ENCODE results near the gene TRIM33. TPM values are rescaled to one million over a fixed set of nuclear protein-coding genes. Genes with fewer than 3 reads are reported as not detected.
A peak's percentile ranks its signal among the peaks of the same experiment; 100 is the strongest.

Gene TRIM33
- total and polyA plus RNA-seq, 4 experiments from 2014 or later = 26.8 to 54.4 (median 42.1) TPM

DNA sequence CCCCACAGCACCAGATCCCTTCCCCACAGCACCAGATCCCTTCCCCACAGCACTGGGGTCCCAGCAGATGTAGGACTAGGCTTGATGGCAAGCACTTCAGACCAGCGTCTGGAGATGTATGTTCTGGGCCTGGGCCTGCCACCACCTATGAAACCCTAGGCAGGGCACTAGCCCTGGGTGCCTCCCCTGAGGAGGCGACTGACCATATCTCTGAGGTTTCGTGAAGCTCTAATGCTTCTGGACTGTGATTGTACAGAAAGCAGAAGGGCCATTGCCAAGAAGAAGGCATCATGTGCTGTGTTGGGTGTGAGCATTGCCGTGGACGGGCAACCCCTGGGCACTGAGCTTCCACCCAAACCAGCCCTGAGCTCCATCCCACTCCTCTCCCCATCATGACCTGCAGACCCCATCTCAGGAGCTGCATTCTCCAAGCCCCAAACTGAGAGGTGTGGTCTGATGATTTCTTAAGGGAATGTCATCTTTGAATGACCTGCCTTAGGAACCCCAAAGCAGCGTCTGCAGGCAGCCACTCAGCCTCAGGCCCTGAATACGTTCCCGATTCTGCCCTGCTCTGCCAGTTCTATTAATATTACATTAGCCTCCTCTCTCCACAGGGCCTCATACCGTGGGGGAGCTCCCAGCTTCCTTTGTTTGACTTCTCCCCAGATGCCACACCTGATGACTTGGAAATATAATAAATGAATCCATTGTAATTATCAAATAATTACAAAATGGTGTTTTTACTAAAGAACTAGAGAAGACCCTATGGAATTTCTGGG, 163.4 kb downstream of the TRIM33 start:
- intact Hi-C loops (cut with micrococcal nuclease) = loop anchor here (2.0 to 10.0 kb wide), 6 partner anchors 45 to 955 kb away; partner anchors contain the start of genes BCAS2, MAGI3 and OLFML3
- Histone ChIP-seq H3K4me1 (ENCODE audit: insufficient read depth, low read length) (peaks cover 35% of the 10 kb centered on the region), H3K36me3 (ENCODE audit: insufficient read depth, low read length) (no peaks in the 10 kb centered on the region), H3K4me3 (ENCODE audit: low read length in 2 of 2) (no peak overlapping the region), H3K27ac (ENCODE audit: low read depth, low read length) (no peak overlapping the region), H3K9me3 (ENCODE audit: control insufficient read depth in 1 of 2, low read length in 2 of 2) (no peaks in the 10 kb centered on the region), H3K27me3 (ENCODE audit: insufficient read depth, low read length) (no peaks in the 10 kb centered on the region)
- peaks cover 11 to 40% (median 27%) of the 10 kb centered on the region in 4 donors for H3K4me1 Mint-ChIP-seq
- DNase-seq = no peak
- H3K27me3 Mint-ChIP-seq = no peaks in the 10 kb centered on the region
- no peak overlapping the region for H3K4me3 Mint-ChIP-seq
- CTCF ChIA-PET (ENCODE audit: partially characterized antibody) = interaction anchor here (0.6 to 6.5 kb wide), 49 partner anchors 7 to 1246 kb away, joined by 3 to 69 read pairs (median 4); partner anchors contain the start of gene DENND2C
- H3K9me3 Mint-ChIP-seq = no peaks in the 10 kb centered on the region
- peak overlapping the region in 2 of 7 donors; percentile 49 to 81 for H3K27ac Mint-ChIP-seq
- no peaks in the 10 kb centered on the region for H3K36me3 Mint-ChIP-seq
- POLR2A ChIA-PET (ENCODE audit: partially characterized antibody) = interaction anchor here (0.9 to 1.7 kb wide), 3 partner anchors 17 to 322 kb away, joined by 3 to 6 read pairs (median 4); partner anchors contain the start of gene DENND2C

GRCh38 chr1:114346480-114347029, 164.4 kb downstream of the TRIM33 start:
- Histone ChIP-seq H3K27me3 (ENCODE audit: insufficient read depth, low read length) (no peaks in the 10 kb centered on the region), H3K9me3 (ENCODE audit: control insufficient read depth in 1 of 2, low read length in 2 of 2) (no peaks in the 10 kb centered on the region), H3K27ac (ENCODE audit: low read depth, low read length) (no peak overlapping the region), H3K36me3 (ENCODE audit: insufficient read depth, low read length) (no peaks in the 10 kb centered on the region), H3K4me3 (ENCODE audit: low read length in 2 of 2) (peak overlapping the region; percentile 54 to 71), H3K4me1 (ENCODE audit: insufficient read depth, low read length) (peaks cover 46% of the 10 kb centered on the region)
- intact Hi-C loops (cut with micrococcal nuclease) = loop anchor here (1.0 to 10.0 kb wide), 12 partner anchors 46 to 954 kb away; partner anchors contain the start of genes BCAS2, DENND2C, MAGI3 and NRAS
- ChIA-PET CTCF (ENCODE audit: partially characterized antibody) (interaction anchor here (0.6 to 6.5 kb wide), 60 partner anchors 8 to 1247 kb away, joined by 3 to 69 read pairs (median 4); partner anchors contain the start of genes BCAS2 and DENND2C), POLR2A (ENCODE audit: partially characterized antibody) (interaction anchor here (0.7 to 1.7 kb wide), 7 partner anchors 14 to 323 kb away, joined by 3 to 6 read pairs (median 3); partner anchors contain the start of genes BCAS2, DENND2C and TRIM33)
- H3K9me3 Mint-ChIP-seq = no peaks in the 10 kb centered on the region
- no peaks in the 10 kb centered on the region for H3K36me3 Mint-ChIP-seq
- H3K27me3 Mint-ChIP-seq = no peaks in the 10 kb centered on the region
- H3K27ac Mint-ChIP-seq = peak overlapping the region; percentile 81 to 98 (median 97)
- peak; percentile 93 to 99 (median 97) for DNase-seq
- peak overlapping the region; percentile 86 to 98 (median 94) for H3K4me3 Mint-ChIP-seq
- H3K4me1 Mint-ChIP-seq = peaks cover 19 to 49% (median 35%) of the 10 kb centered on the region in 4 donors

- H3K27ac ChIP-seq (ENCODE audit: low read depth, low read length) = no peak overlapping the region
- H3K4me1 ChIP-seq (ENCODE audit: insufficient read depth, low read length) = peaks cover 51% of the 10 kb centered on the region
- peak in 1 of 5 donors; percentile 44 for DNase-seq
- peaks cover 0 to 3% (median 0%) of the 10 kb centered on the region in 8 donors for H3K9me3 Mint-ChIP-seq
- ChIA-PET POLR2A (ENCODE audit: partially characterized antibody) (interaction anchor here (0.8 to 1.7 kb wide), 5 partner anchors 9 to 165 kb away, joined by 3 to 5 read pairs (median 3); partner anchors contain the start of gene TRIM33), CTCF (ENCODE audit: partially characterized antibody) (interaction anchor here (0.7 to 6.5 kb wide), 24 partner anchors 8 to 711 kb away, joined by 3 to 69 read pairs (median 4); partner anchors contain the start of gene BCAS2)
- no peaks in the 10 kb centered on the region for H3K36me3 ChIP-seq (ENCODE audit: insufficient read depth, low read length)
- peaks cover 24 to 55% (median 40%) of the 10 kb centered on the region in 4 donors for H3K4me1 Mint-ChIP-seq
- H3K27ac Mint-ChIP-seq = peak overlapping the region; percentile 81 to 98 (median 97)
- intact Hi-C loops (cut with micrococcal nuclease) = loop anchor here (1.0 to 10.0 kb wide), 12 partner anchors 46 to 954 kb away; partner anchors contain the start of genes BCAS2, DENND2C, MAGI3 and NRAS
- peak overlapping the region; percentile 86 to 98 (median 94) for H3K4me3 Mint-ChIP-seq
- no peaks in the 10 kb centered on the region for H3K36me3 Mint-ChIP-seq
- no peaks in the 10 kb centered on the region for H3K9me3 ChIP-seq (ENCODE audit: control insufficient read depth in 1 of 2, low read length in 2 of 2)
- no peaks in the 10 kb centered on the region for H3K27me3 ChIP-seq (ENCODE audit: insufficient read depth, low read length)
- no peaks in the 10 kb centered on the region for H3K27me3 Mint-ChIP-seq
- peak overlapping the region; percentile 54 to 71 for H3K4me3 ChIP-seq (ENCODE audit: low read length in 2 of 2)
Measured at GRCh38 chr1:114345930-114346479, 165.0 kb downstream of the TRIM33 start.

DNA sequence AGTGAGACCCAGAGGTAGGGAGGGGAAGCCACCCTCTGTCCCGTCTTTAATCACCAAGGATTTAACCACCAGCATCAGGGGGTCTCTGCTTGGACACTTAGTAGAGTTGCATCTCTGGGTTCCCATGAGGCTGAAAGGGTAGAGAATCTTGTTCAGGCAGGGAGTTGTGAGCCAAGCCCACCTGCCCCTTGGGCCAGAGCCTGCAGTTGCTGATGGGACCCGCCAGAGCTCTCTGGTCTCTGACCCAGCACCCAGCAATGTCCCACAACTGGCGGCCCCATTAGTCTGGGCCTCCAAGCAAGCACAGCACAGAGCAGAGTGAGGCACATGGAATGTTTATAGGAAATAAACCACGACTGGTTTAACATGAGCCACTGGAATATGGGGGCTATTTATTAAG, 166.3 kb downstream of the TRIM33 start:
- ChIA-PET CTCF (ENCODE audit: partially characterized antibody) (interaction anchor here (1.7 to 6.5 kb wide), 4 partner anchors 13 to 328 kb away, joined by 3 to 69 read pairs (median 42); no protein-coding TSS in a partner anchor), POLR2A (ENCODE audit: partially characterized antibody) (interaction anchor here (6.7 kb wide), 1 partner anchor 13 kb away, joined by 79 read pairs; no protein-coding TSS in a partner anchor)
- H3K27ac Mint-ChIP-seq = peak overlapping the region in 4 of 7 donors; percentile 36 to 62 (median 44)
- peaks cover 0 to 3% (median 0%) of the 10 kb centered on the region in 8 donors for H3K9me3 Mint-ChIP-seq
- no peak overlapping the region for H3K27ac ChIP-seq (ENCODE audit: low read depth, low read length)
- peaks cover 65% of the 10 kb centered on the region for H3K4me1 ChIP-seq (ENCODE audit: insufficient read depth, low read length)
- H3K27me3 ChIP-seq (ENCODE audit: insufficient read depth, low read length) = no peaks in the 10 kb centered on the region
- no peaks in the 10 kb centered on the region for H3K9me3 ChIP-seq (ENCODE audit: control insufficient read depth in 1 of 2, low read length in 2 of 2)
- DNase-seq = no peak
- H3K36me3 Mint-ChIP-seq = no peaks in the 10 kb centered on the region
- H3K36me3 ChIP-seq (ENCODE audit: insufficient read depth, low read length) = no peaks in the 10 kb centered on the region
- H3K4me3 ChIP-seq (ENCODE audit: low read length in 2 of 2) = no peak overlapping the region
- intact Hi-C loops (cut with micrococcal nuclease) = loop anchor here (5.0 to 10.0 kb wide), 5 partner anchors 48 to 952 kb away; partner anchors contain the start of genes MAGI3 and OLFML3
- peaks cover 35 to 68% (median 52%) of the 10 kb centered on the region in 4 donors for H3K4me1 Mint-ChIP-seq
- H3K4me3 Mint-ChIP-seq = peak overlapping the region in 2 of 8 donors; percentile 21 to 67
- no peaks in the 10 kb centered on the region for H3K27me3 Mint-ChIP-seq

Other genes starting within 250 kb of the TRIM33 start
- gene BCAS2, start 70.4 kb upstream of the TRIM33 start, total RNA-seq = 10 to 100 TPM; 33.9 to 40.8 TPM
- gene BCAS2, start 70.4 kb upstream of the TRIM33 start, polyA plus RNA-seq = 100 to 1,000 TPM in 1 of 2 donors, 10 to 100 TPM in 1; 93.4 to 159 TPM
- gene DENND2C, start 158.8 kb upstream of the TRIM33 start, total RNA-seq = under 1 TPM; 0.76 to 0.78 TPM
- gene DENND2C, start 158.8 kb upstream of the TRIM33 start, polyA plus RNA-seq = under 1 TPM; 0.45 to 0.56 TPM
- not detected for gene AMPD1, start 184.3 kb upstream of the TRIM33 start, total RNA-seq
- gene AMPD1, start 184.3 kb upstream of the TRIM33 start, polyA plus RNA-seq = not detected
- gene NRAS, start 205.6 kb upstream of the TRIM33 start, total RNA-seq = 10 to 100 TPM; 22.0 to 22.3 TPM
- gene NRAS, start 205.6 kb upstream of the TRIM33 start, polyA plus RNA-seq = 10 to 100 TPM; 18.0 to 29.3 TPM
- gene CSDE1, start 246.8 kb upstream of the TRIM33 start, total RNA-seq = 100 to 1,000 TPM; 530 to 559 TPM
- 100 to 1,000 TPM; 391 to 444 TPM for gene CSDE1, start 246.8 kb upstream of the TRIM33 start, polyA plus RNA-seq

Data from CD4-positive, alpha-beta memory T cell (primary cell).